GM06990 (cell line): ENCODE measurements around the gene SLC25A22.

Experiments used
- DNase-seq: peaks from one replicate; pipeline ENCODE4 v3.0.0-alpha.2; 2011; ENCODE audit not compliant: insufficient read length; ENCODE audit errors: extremely low read depth
- H3K27me3 ChIP-seq: replicated peaks from 2 replicates; pipeline ENCODE4 v1.6.0; 2011; ENCODE audit warnings: low read length; ENCODE audit not compliant: control insufficient read depth, insufficient read depth
- H3K36me3 ChIP-seq: 2 replicates; pipeline ENCODE4 v1.5.1; 2011; ENCODE audit warnings: low read length; ENCODE audit not compliant: control insufficient read depth, insufficient read depth
- H3K4me3 ChIP-seq: replicated peaks from 2 replicates; pipeline ENCODE4 v1.5.1; 2011; ENCODE audit warnings: low read depth, mild to moderate bottlenecking, control low read depth, low read length
- CTCF ChIP-seq: IDR thresholded peaks from 2 replicates; pipeline ENCODE4 v1.5.1; 2011; ENCODE audit warnings: low read length, control low read depth, mild to moderate bottlenecking, inconsistent platforms; ENCODE audit not compliant: insufficient read depth, poor library complexity, severe bottlenecking

Gene SLC25A22

DNA sequence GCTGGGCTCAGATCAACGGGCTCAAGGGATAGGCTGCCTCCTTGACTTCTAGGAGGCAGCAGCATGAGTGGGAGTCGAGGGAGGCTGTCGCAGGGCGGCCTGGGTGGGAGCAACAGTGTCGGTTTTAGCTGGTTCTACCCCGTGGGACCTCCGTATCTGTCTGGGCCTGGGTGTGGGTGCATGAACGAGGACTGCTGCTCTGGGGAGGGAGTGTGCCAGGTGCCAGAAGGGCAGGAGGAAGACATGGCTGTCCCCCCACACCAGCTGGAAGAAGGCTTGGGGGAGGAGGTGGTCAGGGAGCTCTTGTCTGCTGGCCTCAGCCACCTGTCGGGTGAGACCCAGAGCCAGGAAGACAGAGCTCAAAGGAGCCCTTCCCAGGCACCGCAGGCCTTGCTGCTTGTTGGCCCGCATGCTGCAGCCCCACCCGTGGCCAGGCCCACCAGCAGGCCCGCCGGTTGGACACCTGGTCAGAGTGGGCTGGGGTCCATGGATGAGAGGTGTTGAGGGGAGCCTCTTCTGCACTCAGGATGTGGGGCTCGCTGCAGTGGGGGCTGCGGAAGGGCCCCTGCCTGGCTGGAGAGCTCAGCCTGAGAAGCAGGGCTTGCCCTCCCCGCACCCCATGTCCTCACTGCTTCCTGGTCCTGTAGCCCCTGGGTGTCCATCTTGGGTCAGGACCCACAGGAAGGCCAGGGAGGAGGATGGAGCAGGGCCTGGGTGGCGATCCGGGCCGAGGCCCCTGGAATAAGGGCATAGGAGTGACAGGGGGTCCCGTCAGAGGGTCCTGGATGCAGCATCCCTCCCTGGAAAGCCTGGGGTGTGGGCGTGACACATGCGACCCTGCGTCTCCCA lies 11.6 kb downstream of the SLC25A22 start:
- no peak overlapping the region for H3K4me3 ChIP-seq
- DNase-seq = no peak
- H3K27me3 ChIP-seq = no peaks in the 10 kb centered on the region
- peaks cover 2% of the 10 kb centered on the region for H3K36me3 ChIP-seq
- TF ChIP-seq CTCF = no peak

- peak; percentile 46 for TF ChIP-seq CTCF
- Histone ChIP-seq H3K27me3 (no peaks in the 10 kb centered on the region), H3K36me3 (peaks cover 1% of the 10 kb centered on the region), H3K4me3 (no peak overlapping the region)
- no peak for DNase-seq
These were observed 14.5 kb downstream of the SLC25A22 start for GRCh38 chr11:783581-784015.

DNA sequence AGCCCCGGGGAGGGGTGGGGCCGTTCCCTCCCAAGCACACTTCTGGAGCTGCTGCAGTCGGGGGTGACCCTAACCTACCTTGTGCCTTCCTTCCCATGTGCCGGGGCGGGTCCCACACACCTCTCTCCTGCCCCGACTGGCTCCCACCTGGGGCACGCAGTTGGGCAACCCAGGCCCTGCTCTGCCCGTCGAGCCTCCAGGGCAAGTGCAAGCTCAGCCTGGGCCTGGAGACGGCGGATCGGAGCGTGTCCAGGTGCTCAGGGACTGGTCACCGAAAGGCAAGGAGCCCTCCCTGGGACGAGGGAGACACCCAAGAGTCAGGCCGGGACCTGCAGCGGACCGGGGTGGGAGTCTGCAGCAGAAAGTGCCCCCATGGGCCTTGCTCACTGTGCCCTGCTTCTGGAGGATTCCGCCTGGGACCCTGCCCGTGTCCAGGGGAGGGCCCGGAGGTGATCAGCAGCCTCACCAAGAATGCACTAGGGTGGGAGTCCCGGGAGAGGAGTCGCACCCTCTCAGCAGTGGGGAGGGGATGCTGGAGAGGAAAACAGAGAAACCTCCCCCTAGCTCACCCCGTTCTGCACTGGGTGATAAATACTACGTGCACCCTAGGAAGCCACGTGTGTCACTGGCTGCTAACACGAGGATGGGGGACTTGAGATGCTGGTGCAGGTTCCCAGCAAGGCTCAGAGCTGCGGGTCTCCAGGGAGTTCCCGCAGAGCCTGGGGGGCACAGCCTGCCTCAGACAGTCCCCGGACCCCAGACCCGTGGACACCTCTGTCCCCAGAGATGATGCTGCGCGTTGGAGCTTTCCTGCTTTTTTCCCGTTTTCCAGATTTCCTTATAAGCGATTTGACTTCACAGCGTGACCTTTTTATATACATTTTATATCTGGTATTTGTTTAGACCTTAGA lies 15.6 kb downstream of the SLC25A22 start:
- Histone ChIP-seq H3K4me3 (no peak overlapping the region), H3K36me3 (peaks cover 1% of the 10 kb centered on the region), H3K27me3 (no peaks in the 10 kb centered on the region)
- DNase-seq = no peak
- no peak for TF ChIP-seq CTCF

GRCh38 chr11:779955-780532 lies 18.0 kb downstream of the SLC25A22 start:
- peaks cover 1% of the 10 kb centered on the region for H3K36me3 ChIP-seq
- no peak overlapping the region for H3K4me3 ChIP-seq
- no peak for TF ChIP-seq CTCF
- DNase-seq = no peak
- no peaks in the 10 kb centered on the region for H3K27me3 ChIP-seq

- no peak overlapping the region for H3K4me3 ChIP-seq
- peaks cover 1% of the 10 kb centered on the region for H3K36me3 ChIP-seq
- no peak for TF ChIP-seq CTCF
- no peak for DNase-seq
- no peaks in the 10 kb centered on the region for H3K27me3 ChIP-seq
These were observed 18.8 kb downstream of the SLC25A22 start for GRCh38 chr11:778976-779954.
